Activated CD4-positive, alpha-beta T cell treated with anti-CD3 and anti-CD28 coated beads, Interleukin-2, amount 10 ng/mL, durations not matched to agents 24 days and 14 days (primary cell): ENCODE results near the gene PTPRJ. TPM values are rescaled to one million over a fixed set of nuclear protein-coding genes. Genes with fewer than 3 reads are reported as not detected.
A peak's percentile ranks its signal among the peaks of the same experiment; 100 is the strongest.

ENCODE experiments used
- DNase-seq: peaks from one replicate; pipeline ENCODE4 v3.0.0; 2022
- H3K27ac Mint-ChIP-seq: one replicate; pipeline ENCODE4 v1.8.0; 2022; ENCODE audit warnings: mild to moderate bottlenecking, mixed read lengths
- H3K27me3 Mint-ChIP-seq: one replicate; pipeline ENCODE4 v1.8.0; 2022; ENCODE audit warnings: mixed read lengths
- H3K36me3 Mint-ChIP-seq: one replicate; pipeline ENCODE4 v1.8.0; 2022; ENCODE audit warnings: low read depth, mild to moderate bottlenecking, mixed read lengths
- H3K4me1 Mint-ChIP-seq: one replicate; pipeline ENCODE4 v1.8.0; 2021; ENCODE audit warnings: mixed read lengths
- H3K4me3 Mint-ChIP-seq: one replicate; pipeline ENCODE4 v1.8.0; 2022; ENCODE audit warnings: mild to moderate bottlenecking, moderate library complexity, mixed read lengths
- H3K9me3 Mint-ChIP-seq: one replicate; pipeline ENCODE4 v1.8.0; 2021; ENCODE audit warnings: mixed read lengths
- intact Hi-C: fragments of 100-400 bp; cut with micrococcal nuclease; formaldehyde crosslinking; loops from one replicate; pipeline ENCODE4 v1.15.1; 2023
- total RNA-seq: library from RNA; stranded (reverse); gene quantifications from 2 replicates; pipeline ENCODE4 v1.2.3, GENCODE V29; 2022

Gene PTPRJ
- total RNA-seq, 1 donor from 2014 or later = 52.2 TPM

DNA sequence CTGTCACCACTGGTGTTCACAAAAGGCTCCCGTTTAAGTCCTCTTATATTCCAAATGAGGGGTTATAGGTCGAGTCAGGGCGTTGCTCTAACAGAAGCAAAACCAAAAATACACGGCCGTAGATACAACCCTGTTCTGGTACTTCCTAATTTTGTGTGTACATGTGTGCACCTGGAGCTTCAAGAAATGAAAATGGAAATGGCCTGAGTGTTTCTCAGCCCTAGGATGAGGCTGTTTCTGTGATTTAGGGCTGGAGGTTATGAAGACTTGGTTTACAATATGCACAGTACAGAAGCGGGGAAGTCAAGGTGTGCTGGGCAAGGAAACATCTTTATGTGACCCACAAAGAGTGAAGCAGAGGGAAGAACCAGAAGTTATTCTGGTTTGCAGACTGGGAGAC lies 125.8 kb downstream of the PTPRJ start:
- H3K27ac Mint-ChIP-seq = peak overlapping the region; percentile 79
- peak overlapping the region; percentile 25 for H3K4me3 Mint-ChIP-seq
- intact Hi-C loops = loop anchor here (5.0 kb wide), 1 partner anchor 34 kb away; no protein-coding TSS in a partner anchor
- peaks cover 6% of the 10 kb centered on the region for H3K36me3 Mint-ChIP-seq
- peaks cover 67% of the 10 kb centered on the region for H3K4me1 Mint-ChIP-seq
- H3K27me3 Mint-ChIP-seq = no peaks in the 10 kb centered on the region
- DNase-seq = no peak
- no peaks in the 10 kb centered on the region for H3K9me3 Mint-ChIP-seq

DNA sequence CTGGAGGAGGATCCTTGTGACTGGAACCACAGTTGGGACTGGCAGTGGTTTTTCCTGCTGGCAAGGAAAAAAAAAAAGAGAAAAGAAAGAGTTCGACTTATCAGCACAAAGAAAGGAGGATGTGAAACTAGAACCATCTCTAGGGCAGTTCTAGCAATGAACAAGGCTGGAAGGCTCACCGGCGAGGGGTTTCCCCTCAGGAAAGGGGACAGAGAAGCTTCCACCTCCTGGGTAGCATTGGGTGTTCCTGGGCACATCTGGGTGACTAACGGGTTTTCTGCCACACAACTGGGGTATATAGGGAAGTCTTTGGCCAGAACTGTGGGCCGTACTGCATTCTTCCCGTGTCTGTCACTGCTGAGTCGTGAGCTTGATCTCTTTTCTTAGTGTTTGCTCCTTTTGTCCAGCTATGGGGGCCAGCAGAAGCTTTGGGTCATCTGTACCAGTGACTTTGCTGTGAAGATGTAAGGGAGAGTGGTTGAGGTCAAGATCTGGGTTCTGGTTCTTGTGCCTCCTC lies 126.9 kb downstream of the PTPRJ start:
- peak overlapping the region; percentile 83 for H3K27ac Mint-ChIP-seq
- H3K9me3 Mint-ChIP-seq = no peaks in the 10 kb centered on the region
- no peaks in the 10 kb centered on the region for H3K27me3 Mint-ChIP-seq
- intact Hi-C loops = loop anchor here (5.0 kb wide), 1 partner anchor 35 kb away; no protein-coding TSS in a partner anchor
- peaks cover 13% of the 10 kb centered on the region for H3K36me3 Mint-ChIP-seq
- peaks cover 64% of the 10 kb centered on the region for H3K4me1 Mint-ChIP-seq
- H3K4me3 Mint-ChIP-seq = peak overlapping the region; percentile 24
- peak; percentile 78 for DNase-seq

DNA sequence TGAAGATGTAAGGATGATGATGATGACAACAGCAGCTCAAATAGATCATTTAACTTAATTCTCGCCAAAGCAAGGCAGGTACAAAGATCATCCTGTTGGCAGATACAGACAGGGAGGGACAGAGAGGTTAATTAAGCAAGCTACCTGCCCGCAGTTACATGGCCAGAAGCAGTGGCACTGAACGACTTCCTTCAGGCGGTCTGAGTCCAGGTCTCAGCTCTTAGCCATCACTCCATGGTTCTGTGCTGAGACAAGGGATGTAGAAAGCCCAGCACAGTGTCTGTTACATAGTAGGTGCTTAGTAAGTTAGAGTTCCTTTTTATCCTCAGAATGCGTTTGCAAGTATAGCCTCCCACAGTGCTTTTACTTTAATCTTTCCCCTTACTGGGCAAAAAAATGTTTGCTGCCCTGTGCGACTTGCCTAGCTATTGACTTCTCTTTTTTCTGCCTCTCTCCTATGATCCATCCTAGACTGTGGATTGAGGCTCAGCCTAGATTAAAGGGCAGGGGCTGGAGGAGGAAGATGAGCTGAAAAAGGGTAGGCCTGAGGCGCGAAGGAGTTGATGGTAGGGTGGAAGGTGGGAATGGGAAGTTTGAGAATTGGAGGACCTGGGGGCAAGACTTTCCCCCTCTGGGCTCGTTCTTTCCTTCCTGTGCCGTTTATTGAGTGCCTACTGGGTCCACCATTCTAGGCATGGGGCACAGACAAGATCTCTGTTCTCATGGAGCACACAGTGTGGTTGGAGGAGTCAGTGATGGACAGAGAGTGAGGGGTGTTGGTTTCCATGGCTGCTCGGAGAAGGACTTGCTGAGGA lies 128.1 kb downstream of the PTPRJ start:
- H3K4me1 Mint-ChIP-seq = peaks cover 59% of the 10 kb centered on the region
- peak overlapping the region; percentile 53 for H3K4me3 Mint-ChIP-seq
- peaks cover 21% of the 10 kb centered on the region for H3K36me3 Mint-ChIP-seq
- H3K27me3 Mint-ChIP-seq = no peaks in the 10 kb centered on the region
- intact Hi-C loops = loop anchor here (1.0 to 5.0 kb wide), 7 partner anchors 11 to 127 kb away; no protein-coding TSS in a partner anchor
- DNase-seq = no peak
- peak overlapping the region; percentile 83 for H3K27ac Mint-ChIP-seq
- H3K9me3 Mint-ChIP-seq = no peaks in the 10 kb centered on the region

GRCh38 chr11:48109046-48109666 lies 128.8 kb downstream of the PTPRJ start:
- no peaks in the 10 kb centered on the region for H3K27me3 Mint-ChIP-seq
- H3K36me3 Mint-ChIP-seq = peaks cover 23% of the 10 kb centered on the region
- H3K4me1 Mint-ChIP-seq = peaks cover 53% of the 10 kb centered on the region
- peak overlapping the region; percentile 83 for H3K27ac Mint-ChIP-seq
- H3K4me3 Mint-ChIP-seq = peak overlapping the region; percentile 66
- DNase-seq = no peak
- H3K9me3 Mint-ChIP-seq = no peaks in the 10 kb centered on the region
- intact Hi-C loops = loop anchor here (1.0 to 5.0 kb wide), 7 partner anchors 12 to 128 kb away; no protein-coding TSS in a partner anchor

DNA sequence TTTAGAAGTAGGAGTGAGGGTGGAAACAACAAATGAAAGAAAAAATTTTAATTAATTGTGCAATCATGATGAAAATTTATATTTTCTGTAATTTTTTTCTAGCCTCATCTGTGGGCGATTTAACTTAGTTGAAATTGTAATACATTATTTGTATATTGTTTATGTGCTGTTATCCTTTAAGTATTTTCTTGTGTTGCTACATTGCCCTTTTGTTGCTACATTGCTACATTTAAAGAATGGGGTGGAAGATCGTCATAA lies 130.1 kb downstream of the PTPRJ start:
- peaks cover 9% of the 10 kb centered on the region for H3K9me3 Mint-ChIP-seq
- H3K27ac Mint-ChIP-seq = no peak overlapping the region
- H3K4me1 Mint-ChIP-seq = peaks cover 47% of the 10 kb centered on the region
- no peak for DNase-seq
- intact Hi-C loops = loop anchor here (1.0 to 5.0 kb wide), 3 partner anchors 176 to 262 kb away; partner anchors contain the start of gene NUP160
- peaks cover 34% of the 10 kb centered on the region for H3K36me3 Mint-ChIP-seq
- H3K4me3 Mint-ChIP-seq = no peak overlapping the region
- H3K27me3 Mint-ChIP-seq = no peaks in the 10 kb centered on the region

DNA sequence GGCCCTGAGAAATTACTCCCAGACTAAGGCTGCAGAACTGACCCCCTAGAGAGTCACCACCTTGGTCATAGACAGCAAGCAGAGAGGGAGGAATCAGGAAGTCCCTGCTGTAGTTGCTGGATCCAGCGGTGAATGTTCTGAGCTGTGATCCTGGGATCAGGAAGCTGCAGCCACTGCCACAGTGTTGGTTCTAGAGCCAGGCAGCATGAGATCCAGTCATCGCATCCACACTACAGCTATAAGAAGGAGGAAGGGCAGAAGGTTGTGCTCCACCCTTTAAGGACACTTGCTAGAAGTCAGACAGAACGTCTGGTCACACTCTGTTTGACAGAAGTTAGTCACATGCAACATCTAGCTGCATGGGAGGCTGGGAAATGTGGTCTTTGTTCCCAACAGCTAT lies 131.5 kb downstream of the PTPRJ start:
- intact Hi-C loops = loop anchor here (2.0 to 5.0 kb wide), 2 partner anchors 250 to 263 kb away; partner anchors contain the start of gene NUP160

DNA sequence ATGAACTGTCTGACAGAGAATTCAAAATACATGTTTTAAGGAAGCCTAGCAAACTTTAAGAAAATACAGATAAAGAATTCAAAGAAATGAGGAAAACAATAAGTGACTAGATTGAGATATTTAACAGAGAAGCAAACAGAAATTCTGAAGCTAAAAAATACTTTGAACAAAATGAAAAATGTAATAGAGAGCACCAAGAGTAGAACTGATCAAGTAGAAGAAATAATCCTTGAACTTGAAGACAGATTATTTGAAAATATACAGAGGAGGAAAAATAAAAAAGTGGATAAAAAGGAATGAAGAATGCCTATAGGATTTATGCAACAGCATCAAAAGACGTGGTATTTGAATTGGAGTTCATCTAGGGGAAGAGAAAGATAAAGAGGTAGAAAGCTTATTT lies 134.4 kb downstream of the PTPRJ start:
- Mint-ChIP-seq H3K9me3 (peaks cover 9% of the 10 kb centered on the region), H3K4me1 (peaks cover 9% of the 10 kb centered on the region), H3K4me3 (no peak overlapping the region), H3K27ac (no peak overlapping the region), H3K27me3 (no peaks in the 10 kb centered on the region), H3K36me3 (peaks cover 60% of the 10 kb centered on the region)
- intact Hi-C loops = loop anchor here (5.0 kb wide), 1 partner anchor 252 kb away; no protein-coding TSS in a partner anchor
- DNase-seq = no peak

More for the DNA sequence above, 131.5 kb downstream of the PTPRJ start:
- DNase-seq = no peak
- peaks cover 35% of the 10 kb centered on the region for H3K4me1 Mint-ChIP-seq
- H3K4me3 Mint-ChIP-seq = no peak overlapping the region
- no peaks in the 10 kb centered on the region for H3K27me3 Mint-ChIP-seq
- no peak overlapping the region for H3K27ac Mint-ChIP-seq
- peaks cover 9% of the 10 kb centered on the region for H3K9me3 Mint-ChIP-seq
- peaks cover 46% of the 10 kb centered on the region for H3K36me3 Mint-ChIP-seq

DNA sequence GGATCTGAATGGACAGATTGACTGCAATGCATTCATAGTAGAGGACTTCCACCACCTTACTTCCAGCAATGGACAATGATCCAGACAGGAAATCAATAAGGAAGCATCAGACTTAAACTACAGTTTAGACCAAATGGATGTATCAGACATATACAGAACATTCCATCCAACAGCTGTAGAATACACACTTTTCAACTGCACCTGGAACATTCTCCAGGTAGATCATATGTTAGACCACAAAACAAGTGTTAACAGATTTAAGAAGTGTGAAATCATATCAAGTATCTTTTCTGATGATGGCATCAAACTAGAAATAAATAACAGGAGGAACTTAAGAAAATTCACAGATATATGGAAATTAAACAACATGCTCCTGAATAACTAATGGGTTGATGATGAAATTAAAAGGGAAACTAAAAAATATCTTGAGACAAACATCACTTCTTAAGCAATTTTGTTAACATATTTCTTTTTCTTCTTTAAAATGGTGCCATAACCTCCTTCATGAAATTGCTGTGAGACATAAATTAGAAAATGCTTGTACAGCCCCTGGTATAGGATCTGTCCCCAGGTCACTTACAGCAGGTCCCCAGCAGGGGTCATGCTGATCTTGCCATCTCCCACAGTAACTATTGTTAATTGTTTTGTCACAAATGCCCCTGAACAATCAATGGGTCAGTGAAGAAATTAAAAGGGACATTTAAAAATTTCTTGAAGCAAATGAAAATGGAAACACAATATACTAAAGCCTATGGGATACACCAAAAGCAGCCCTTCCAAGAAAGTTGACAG lies 136.3 kb downstream of the PTPRJ start:
- Mint-ChIP-seq H3K9me3 (peaks cover 9% of the 10 kb centered on the region), H3K36me3 (peaks cover 65% of the 10 kb centered on the region), H3K27ac (no peak overlapping the region), H3K27me3 (no peaks in the 10 kb centered on the region), H3K4me3 (no peak overlapping the region), H3K4me1 (peaks cover 5% of the 10 kb centered on the region)
- intact Hi-C loops = no loop called here
- no peak for DNase-seq

DNA sequence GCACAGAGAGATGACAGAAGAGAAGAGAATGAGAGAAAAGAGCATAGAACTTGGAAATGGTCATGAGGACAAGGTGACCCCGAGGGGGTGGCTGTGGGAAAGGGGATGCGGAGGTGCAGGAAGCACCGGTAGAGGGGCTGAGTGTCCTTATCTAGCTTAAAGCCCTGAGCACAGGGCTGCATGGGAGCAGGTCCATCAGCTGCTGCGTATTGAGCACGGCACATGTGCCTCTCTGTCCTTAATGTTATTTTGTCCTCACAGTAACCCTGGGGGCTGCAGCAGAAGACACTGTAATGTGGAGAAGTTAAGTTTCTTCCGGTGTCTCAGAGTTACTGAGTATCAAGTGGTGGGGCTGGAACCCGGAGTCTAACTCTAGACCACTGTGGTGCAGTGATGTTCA lies 141.9 kb downstream of the PTPRJ start:
- H3K27me3 Mint-ChIP-seq = no peaks in the 10 kb centered on the region
- H3K36me3 Mint-ChIP-seq = peaks cover 71% of the 10 kb centered on the region
- H3K4me1 Mint-ChIP-seq = peaks cover 4% of the 10 kb centered on the region
- no peak overlapping the region for H3K27ac Mint-ChIP-seq
- intact Hi-C loops = no loop called here
- H3K9me3 Mint-ChIP-seq = no peaks in the 10 kb centered on the region
- DNase-seq = no peak
- no peak overlapping the region for H3K4me3 Mint-ChIP-seq

DNA sequence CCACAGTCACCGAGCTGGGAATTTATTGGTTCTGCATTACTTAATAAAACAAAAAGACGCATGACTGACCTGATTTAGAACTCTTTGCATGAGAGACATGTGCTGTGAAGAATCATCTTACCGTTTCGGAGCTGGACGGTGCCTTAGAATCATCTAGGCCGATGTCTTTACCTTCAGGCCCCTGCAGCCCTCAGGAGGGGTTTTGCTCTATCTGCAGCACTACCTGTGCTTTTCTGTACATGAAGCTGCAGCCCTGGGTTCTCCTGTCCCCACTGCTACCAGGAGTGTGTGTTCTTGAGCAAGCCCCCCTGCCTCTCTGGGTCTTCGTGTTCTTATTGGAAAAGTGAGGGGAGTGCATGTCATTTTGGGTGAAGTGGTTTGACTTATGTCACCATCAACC lies 142.3 kb downstream of the PTPRJ start:
- H3K9me3 Mint-ChIP-seq = no peaks in the 10 kb centered on the region
- H3K4me3 Mint-ChIP-seq = no peak overlapping the region
- intact Hi-C loops = no loop called here

GRCh38 chr11:48123254-48123875 lies 143.0 kb downstream of the PTPRJ start:
- H3K27ac Mint-ChIP-seq = no peak overlapping the region
- H3K4me3 Mint-ChIP-seq = no peak overlapping the region
- H3K36me3 Mint-ChIP-seq = peaks cover 77% of the 10 kb centered on the region
- H3K4me1 Mint-ChIP-seq = peaks cover 7% of the 10 kb centered on the region
- H3K9me3 Mint-ChIP-seq = no peaks in the 10 kb centered on the region
- DNase-seq = no peak
- H3K27me3 Mint-ChIP-seq = no peaks in the 10 kb centered on the region
- intact Hi-C loops = no loop called here

More for the DNA sequence above, 142.3 kb downstream of the PTPRJ start:
- Mint-ChIP-seq H3K27me3 (no peaks in the 10 kb centered on the region), H3K27ac (no peak overlapping the region), H3K36me3 (peaks cover 73% of the 10 kb centered on the region), H3K4me1 (peaks cover 4% of the 10 kb centered on the region)
- DNase-seq = no peak

GRCh38 chr11:48123934-48124755 lies 143.8 kb downstream of the PTPRJ start:
- H3K4me1 Mint-ChIP-seq = peaks cover 11% of the 10 kb centered on the region
- H3K4me3 Mint-ChIP-seq = no peak overlapping the region
- intact Hi-C loops = no loop called here
- no peaks in the 10 kb centered on the region for H3K27me3 Mint-ChIP-seq
- peaks cover 80% of the 10 kb centered on the region for H3K36me3 Mint-ChIP-seq
- H3K27ac Mint-ChIP-seq = no peak overlapping the region
- no peaks in the 10 kb centered on the region for H3K9me3 Mint-ChIP-seq
- no peak for DNase-seq
